Thyroid gland (tissue), 4 donors: Measurements from ENCODE around the gene ARHGEF26. TPM values are rescaled to one million over a fixed set of nuclear protein-coding genes. Genes with fewer than 3 reads are reported as not detected.

Experiments
- DNase-seq, 2 donors: peaks; one replicate each; pipeline ENCODE4 v3.0.0-alpha.2; 2019
- H3K27ac ChIP-seq, 3 donors: fragments of 200-600 bp; sonication (generic); 1 replicate in 2 of 3; 2 replicates in 1 of 3; pipeline ENCODE4 v1.5.1; 2016 to 2019; ENCODE audit warnings: mild to moderate bottlenecking in 1 of 3, moderate library complexity in 1 of 3
- H3K27me3 ChIP-seq: fragments of 200-600 bp; sonication (generic); one replicate; pipeline ENCODE4 v1.5.1; 2019
- H3K36me3 ChIP-seq, 2 donors: fragments of 200-600 bp; sonication (generic); one replicate each; pipeline ENCODE4 v1.5.1; 2016 to 2019
- H3K4me1 ChIP-seq, 2 donors: fragments of 200-600 bp; sonication (generic); one replicate each; pipeline ENCODE4 v1.5.1; 2017 to 2019
- H3K4me3 ChIP-seq, 3 donors: fragments of 200-600 bp; sonication (generic); replicated peaks in 1 of 3; 1 replicate in 2 of 3; 2 replicates in 1 of 3; pipeline ENCODE4 v1.5.1; 2016; ENCODE audit warnings: mild to moderate bottlenecking in 1 of 3
- H3K9me3 ChIP-seq: fragments of 200-600 bp; sonication (generic); one replicate; pipeline ENCODE4 v1.5.1; 2017
- CTCF ChIP-seq, 6 experiments: fragments of 200-600 bp in 3 of 6; fragments of 450-650 bp in 3 of 6; sonication (generic) in 3 of 6; IDR thresholded peaks; one replicate each; pipeline ENCODE4 v1.5.1; 2016 to 2019; ENCODE audit warnings: antibody characterized with exemption in 6 of 6, mild to moderate bottlenecking in 2 of 6, inconsistent platforms in 1 of 6, moderate library complexity in 1 of 6
- POLR2A ChIP-seq, 2 donors: fragments of 450-650 bp; IDR thresholded peaks; one replicate each; pipeline ENCODE4 v1.6.1; 2017; ENCODE audit warnings: antibody characterized with exemption in 2 of 2, mild to moderate bottlenecking in 2 of 2, moderate library complexity in 1 of 2
- WGBS, 2 donors: methylation state at CpG; one replicate each; pipeline ENCODE4 v1.1.5; 2017; 5-methylcytosine and 5-hydroxymethylcytosine counted together
- intact Hi-C: fragments of 100-400 bp; cut with DNase I; formaldehyde crosslinking; loops from one replicate; pipeline ENCODE4 v1.15.1; 2023
- total RNA-seq, 4 donors: library from RNA; depleted of rRNA; stranded (reverse); fragments of >200 nt; gene quantifications; one replicate each; pipeline ENCODE4 v1.2.3, GENCODE V29; 2016

ARHGEF26 gene
- total RNA-seq, 4 donors from 2014 or later: 15.8 to 18.0 (median 16.9) TPM

- Histone ChIP-seq H3K27ac (no peak overlapping the region), H3K9me3 (no peaks in the 10 kb centered on the region), H3K4me1 (no peaks in the 10 kb centered on the region), H3K27me3 (no peaks in the 10 kb centered on the region), H3K4me3 (no peak overlapping the region), H3K36me3 (no peaks in the 10 kb centered on the region)
- no peak for DNase-seq
- 99 to 100% methylated on average over 5 to 8 of the region's 8 CpGs for WGBS, 2 donors
- intact Hi-C loops: no loop called here
- TF ChIP-seq CTCF (IDR thresholded peaks at IDR 0.05) (no peak), POLR2A (IDR thresholded peaks at IDR 0.05) (no peak)
These were observed 88.3 kb downstream of the ARHGEF26 start for GRCh38 chr3:154209499-154209898.

- Histone ChIP-seq H3K9me3 (no peaks in the 10 kb centered on the region), H3K27ac (no peak overlapping the region), H3K4me3 (no peak overlapping the region), H3K4me1 (no peaks in the 10 kb centered on the region), H3K27me3 (no peaks in the 10 kb centered on the region), H3K36me3 (no peaks in the 10 kb centered on the region)
- TF ChIP-seq POLR2A (IDR thresholded peaks at IDR 0.05): no peak
- TF ChIP-seq CTCF (IDR thresholded peaks at IDR 0.05): no peak
- intact Hi-C loops: no loop called here
- DNase-seq: no peak
- WGBS, 2 donors: 89 to 100% methylated on average over 1 of the region's 1 CpG
These were observed 89.8 kb downstream of the ARHGEF26 start for GRCh38 chr3:154210986-154211385.

GRCh38 chr3:154214306-154214705 lies 93.1 kb downstream of the ARHGEF26 start:
- Histone ChIP-seq H3K27ac (no peak overlapping the region), H3K4me3 (no peak overlapping the region), H3K9me3 (no peaks in the 10 kb centered on the region), H3K36me3 (no peaks in the 10 kb centered on the region), H3K4me1 (no peaks in the 10 kb centered on the region), H3K27me3 (no peaks in the 10 kb centered on the region)
- no peak for TF ChIP-seq POLR2A (IDR thresholded peaks at IDR 0.05)
- TF ChIP-seq CTCF (IDR thresholded peaks at IDR 0.05): no peak
- DNase-seq: no peak
- intact Hi-C loops: no loop called here
- WGBS, 2 donors: 95 to 97% methylated on average over 2 of the region's 2 CpGs

GRCh38 chr3:154217671-154218070 lies 96.5 kb downstream of the ARHGEF26 start:
- Histone ChIP-seq H3K36me3 (no peaks in the 10 kb centered on the region), H3K27ac (no peak overlapping the region), H3K4me3 (no peak overlapping the region), H3K27me3 (no peaks in the 10 kb centered on the region), H3K9me3 (no peaks in the 10 kb centered on the region), H3K4me1 (no peaks in the 10 kb centered on the region)
- 74 to 80% methylated on average over 6 of the region's 6 CpGs for WGBS, 2 donors
- intact Hi-C loops: no loop called here
- TF ChIP-seq POLR2A (IDR thresholded peaks at IDR 0.05): no peak
- no peak for DNase-seq

GRCh38 chr3:154218728-154219127 lies 97.5 kb downstream of the ARHGEF26 start:
- no peaks in the 10 kb centered on the region for H3K27me3 ChIP-seq
- no peaks in the 10 kb centered on the region for H3K36me3 ChIP-seq
- H3K4me1 ChIP-seq: no peaks in the 10 kb centered on the region
- intact Hi-C loops: no loop called here
- WGBS, 2 donors: 96 to 100% methylated on average over 1 of the region's 1 CpG
- no peak for TF ChIP-seq CTCF (IDR thresholded peaks at IDR 0.05)
- H3K27ac ChIP-seq: no peak overlapping the region
- no peak overlapping the region for H3K4me3 ChIP-seq
- H3K9me3 ChIP-seq: no peaks in the 10 kb centered on the region
- DNase-seq: no peak

- Histone ChIP-seq H3K4me1 (no peaks in the 10 kb centered on the region), H3K4me3 (no peak overlapping the region), H3K27ac (no peak overlapping the region), H3K36me3 (no peaks in the 10 kb centered on the region), H3K9me3 (no peaks in the 10 kb centered on the region), H3K27me3 (no peaks in the 10 kb centered on the region)
- no peak for TF ChIP-seq CTCF (IDR thresholded peaks at IDR 0.05)
- no peak for TF ChIP-seq POLR2A (IDR thresholded peaks at IDR 0.05)
- intact Hi-C loops: no loop called here
- DNase-seq: no peak
- 76 to 78% methylated on average over 2 of the region's 2 CpGs for WGBS, 2 donors
These were observed 99.3 kb downstream of the ARHGEF26 start for GRCh38 chr3:154220462-154220861.
